Measurements from ENCODE around the gene TYW1B.
"Not testable (repeated sequence)": the region's sequence is repeated elsewhere in the genome, so short reads cannot be mapped to it uniquely, and the experiment has no call there.

Gene TYW1B

GRCh38 chr7:72753781-72754180 is 74.2 kb downstream of the TYW1B start:
- DNase-seq, result no peak

GRCh38 chr7:72753229-72753628 is 74.8 kb downstream of the TYW1B start:
- DNase-seq, result not testable (repeated sequence)

GRCh38 chr7:72751978-72752377 is 76.0 kb downstream of the TYW1B start:
- DNase-seq, result no peak

- no peak for DNase-seq
Observed at GRCh38 chr7:72751378-72751777, 76.6 kb downstream of the TYW1B start.

- not testable (repeated sequence) for DNase-seq
Observed at GRCh38 chr7:72748649-72749048, 79.4 kb downstream of the TYW1B start.

GRCh38 chr7:72744244-72744926 is 83.6 kb downstream of the TYW1B start:
- not testable (repeated sequence) for DNase-seq

- DNase-seq, result not testable (repeated sequence)
Observed at GRCh38 chr7:72743801-72744200, 84.2 kb downstream of the TYW1B start.

GRCh38 chr7:72739716-72740115 is 88.3 kb downstream of the TYW1B start:
- not testable (repeated sequence) for DNase-seq

- not testable (repeated sequence) for DNase-seq
Observed at GRCh38 chr7:72735855-72736254, 92.1 kb downstream of the TYW1B start.

- DNase-seq, result not testable (repeated sequence)
Observed at GRCh38 chr7:72730815-72731214, 97.2 kb downstream of the TYW1B start.

- DNase-seq, result not testable (repeated sequence)
Observed at GRCh38 chr7:72730384-72730783, 97.6 kb downstream of the TYW1B start.

- DNase-seq, result not testable (repeated sequence)
Observed at GRCh38 chr7:72729130-72729529, 98.9 kb downstream of the TYW1B start.

- DNase-seq, result not testable (repeated sequence)
Observed at GRCh38 chr7:72722694-72723093, 105.3 kb downstream of the TYW1B start.

- not testable (repeated sequence) for DNase-seq
Observed at GRCh38 chr7:72720890-72721289, 107.1 kb downstream of the TYW1B start.

- not testable (repeated sequence) for DNase-seq
Observed at GRCh38 chr7:72717252-72717774, 110.7 kb downstream of the TYW1B start.

- DNase-seq, result not testable (repeated sequence)
Observed at GRCh38 chr7:72711927-72712326, 116.1 kb downstream of the TYW1B start.

GRCh38 chr7:72710983-72711382 is 117.0 kb downstream of the TYW1B start:
- DNase-seq, result no peak

GRCh38 chr7:72709909-72710308 is 118.1 kb downstream of the TYW1B start:
- DNase-seq, result no peak

- not testable (repeated sequence) for DNase-seq
Observed at GRCh38 chr7:72708371-72709050, 119.5 kb downstream of the TYW1B start.

GRCh38 chr7:72706521-72706920 is 121.5 kb downstream of the TYW1B start:
- no peak for DNase-seq

- not testable (repeated sequence) for DNase-seq
Observed at GRCh38 chr7:72705693-72706092, 122.3 kb downstream of the TYW1B start.

GRCh38 chr7:72704894-72705293 is 123.1 kb downstream of the TYW1B start:
- no peak for DNase-seq

- not testable (repeated sequence) for DNase-seq
Observed at GRCh38 chr7:72700548-72700947, 127.5 kb downstream of the TYW1B start.

- not testable (repeated sequence) for DNase-seq
Observed at GRCh38 chr7:72697066-72697465, 130.9 kb downstream of the TYW1B start.
